ENCODE measurements around the gene ARRB1. TPM values are rescaled to one million over a fixed set of nuclear protein-coding genes. Genes with fewer than 3 reads are reported as not detected.

ARRB1 gene
- total RNA-seq, 1 donor: 33.2 TPM

DNA sequence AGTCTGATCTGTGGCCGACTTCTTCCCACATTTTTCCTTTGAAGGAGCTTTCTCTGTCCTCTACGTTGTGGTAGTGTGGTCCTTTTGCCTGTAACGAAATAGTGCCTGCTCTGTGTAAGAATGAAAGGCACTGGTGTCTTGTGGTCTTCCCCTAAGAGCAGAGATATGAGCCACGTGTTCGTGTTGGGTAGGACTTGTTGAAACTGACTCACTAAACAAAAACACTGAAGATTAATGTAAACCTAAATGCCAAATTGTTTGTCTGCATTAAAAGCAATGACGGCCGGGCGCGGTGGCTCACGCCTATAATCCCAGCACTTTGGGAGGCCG is 37.8 kb upstream of the ARRB1 start:
- DNase-seq (ENCODE audit: low read depth): peak; percentile 55
- TF ChIP-seq CTCF (IDR thresholded peaks at IDR 0.05; ENCODE audit: insufficient read depth, low read depth, low read length): no peak
- no peak overlapping the region for H3K4me3 ChIP-seq (ENCODE audit: low read depth, low read length)

DNA sequence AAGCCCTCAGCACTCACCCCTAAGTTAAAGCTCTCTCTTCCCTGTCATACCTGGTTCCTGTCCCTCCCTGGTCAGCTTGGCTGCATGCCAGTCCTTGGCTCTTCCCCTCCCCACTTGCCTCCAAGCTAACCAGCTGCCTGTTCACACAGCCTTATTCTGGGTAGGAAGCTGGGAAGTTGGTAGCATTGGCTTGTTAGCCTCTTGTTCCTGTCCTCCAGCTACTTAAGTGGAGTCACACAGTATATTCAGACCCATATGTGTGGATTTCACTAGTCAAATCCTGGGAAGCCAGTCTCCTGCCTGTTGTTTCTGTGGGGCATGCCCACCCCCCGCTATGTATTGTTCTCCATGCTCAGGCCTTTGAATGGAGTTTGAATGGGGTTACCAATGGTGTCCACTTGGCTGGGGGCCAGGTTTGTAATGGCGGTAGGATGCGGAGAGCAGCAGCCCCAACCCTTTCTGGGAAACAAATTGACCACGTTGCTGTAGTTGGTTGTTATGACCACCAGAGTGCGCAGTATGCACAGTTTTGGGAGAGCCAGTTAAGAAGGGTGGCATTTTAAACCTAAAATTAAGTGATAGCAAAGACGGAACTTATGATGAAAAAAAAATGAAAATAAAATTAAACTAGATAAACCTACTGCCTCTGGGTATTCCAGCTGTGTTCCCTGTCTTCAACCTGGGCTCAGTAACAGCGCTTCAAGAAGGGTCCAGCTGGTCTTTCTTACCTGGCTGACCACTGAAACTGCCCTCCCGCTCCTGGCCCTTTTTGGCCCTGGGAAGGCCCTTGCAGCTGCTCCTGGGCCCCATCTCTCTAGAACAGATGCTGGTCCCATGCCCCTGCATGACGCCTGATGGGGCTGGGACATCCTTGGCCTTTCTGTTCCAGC is 37.2 kb upstream of the ARRB1 start:
- no peak overlapping the region for H3K4me3 ChIP-seq (ENCODE audit: low read depth, low read length)
- peak; percentile 78 for DNase-seq (ENCODE audit: low read depth)
- peak; percentile 78 for TF ChIP-seq CTCF (IDR thresholded peaks at IDR 0.05; ENCODE audit: insufficient read depth, low read depth, low read length)

GRCh38 chr11:75387736-75388294 is 36.4 kb upstream of the ARRB1 start:
- H3K4me3 ChIP-seq (ENCODE audit: low read depth, low read length): no peak overlapping the region
- no peak for DNase-seq (ENCODE audit: low read depth)
- no peak for TF ChIP-seq CTCF (IDR thresholded peaks at IDR 0.05; ENCODE audit: insufficient read depth, low read depth, low read length)

DNA sequence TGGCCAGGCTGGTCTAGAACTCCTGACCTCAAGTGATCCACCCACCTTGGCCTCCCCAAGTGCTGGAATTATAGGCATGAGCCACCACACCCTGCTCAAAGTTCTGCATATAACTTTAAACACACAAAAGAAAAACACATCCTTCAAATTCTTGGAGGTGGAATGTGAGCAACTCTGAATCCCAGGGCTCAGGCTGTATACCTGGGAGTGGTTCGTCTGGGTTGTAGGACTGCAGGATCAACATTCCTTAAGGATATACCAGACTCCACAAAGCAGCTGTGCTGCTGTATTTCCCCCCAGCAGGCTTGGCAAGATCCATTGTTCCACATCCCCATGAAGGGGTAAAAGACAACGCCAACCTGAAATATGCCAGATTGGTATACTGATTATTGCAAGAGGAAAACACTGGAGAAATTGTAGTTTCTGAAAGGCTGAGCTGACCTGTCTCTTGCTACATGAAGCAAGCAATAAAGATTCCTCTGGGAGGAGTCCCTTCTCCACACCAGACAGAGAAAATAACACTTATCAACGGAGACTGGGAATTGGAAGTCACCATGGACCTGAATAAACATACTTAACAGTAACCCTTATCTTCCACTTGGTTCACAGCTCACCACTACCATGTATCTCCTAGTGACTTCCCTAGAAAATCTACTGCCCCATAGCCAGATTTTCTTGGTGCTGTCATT is 35.6 kb upstream of the ARRB1 start:
- no peak overlapping the region for H3K4me3 ChIP-seq (ENCODE audit: low read depth, low read length)
- TF ChIP-seq CTCF (IDR thresholded peaks at IDR 0.05; ENCODE audit: insufficient read depth, low read depth, low read length): no peak
- DNase-seq (ENCODE audit: low read depth): peak; percentile 18

GRCh38 chr11:75384438-75385080 is 33.1 kb upstream of the ARRB1 start:
- peak; percentile 96 for TF ChIP-seq CTCF (IDR thresholded peaks at IDR 0.05; ENCODE audit: insufficient read depth, low read depth, low read length)
- peak; percentile 69 for DNase-seq (ENCODE audit: low read depth)
- no peak overlapping the region for H3K4me3 ChIP-seq (ENCODE audit: low read depth, low read length)

DNA sequence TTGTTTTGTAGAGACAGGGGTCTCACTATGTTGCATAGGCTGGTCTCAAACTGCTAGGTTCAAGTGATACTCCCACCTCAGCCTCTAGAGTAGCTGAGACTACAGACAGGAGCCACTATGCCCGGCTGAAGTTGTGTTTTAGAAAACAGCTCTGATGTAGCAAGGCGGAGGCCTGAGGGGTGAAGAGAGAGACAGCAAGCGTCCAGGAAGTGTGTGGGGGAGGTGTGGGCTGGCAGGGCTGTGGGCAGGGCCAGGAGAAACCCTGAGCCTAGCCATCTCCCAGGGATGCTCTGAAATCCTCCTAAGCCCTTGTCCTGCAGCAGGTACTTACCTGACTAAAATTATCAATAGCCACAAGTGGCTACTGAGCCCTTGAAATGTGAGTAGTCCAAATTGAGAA is 31.8 kb upstream of the ARRB1 start:
- DNase-seq (ENCODE audit: low read depth): no peak
- no peak overlapping the region for H3K4me3 ChIP-seq (ENCODE audit: low read depth, low read length)
- no peak for TF ChIP-seq CTCF (IDR thresholded peaks at IDR 0.05; ENCODE audit: insufficient read depth, low read depth, low read length)

Measured in fibroblast of villous mesenchyme (primary cell).